ENCODE data around the gene PTGES.

PTGES gene

GRCh38 chr9:129714511-129715061, 38.3 kb downstream of the PTGES start:
- H3K4me3 ChIP-seq (ENCODE audit: low read length) = no peak overlapping the region
- no peak for DNase-seq (ENCODE audit: low read depth)
- no peak for TF ChIP-seq CTCF (conservative IDR thresholded peaks at IDR 0.05; ENCODE audit: low read depth, low read length)

- no peak for DNase-seq (ENCODE audit: low read depth)
- no peak overlapping the region for H3K4me3 ChIP-seq (ENCODE audit: low read length)
- no peak for TF ChIP-seq CTCF (conservative IDR thresholded peaks at IDR 0.05; ENCODE audit: low read depth, low read length)
These were observed 39.5 kb downstream of the PTGES start for GRCh38 chr9:129713402-129713679.

GRCh38 chr9:129712634-129713401, 40.0 kb downstream of the PTGES start:
- H3K4me3 ChIP-seq (ENCODE audit: low read length) = no peak overlapping the region
- DNase-seq (ENCODE audit: low read depth) = no peak
- TF ChIP-seq CTCF (conservative IDR thresholded peaks at IDR 0.05; ENCODE audit: low read depth, low read length) = no peak

GRCh38 chr9:129710169-129710453, 42.7 kb downstream of the PTGES start:
- no peak for TF ChIP-seq CTCF (conservative IDR thresholded peaks at IDR 0.05; ENCODE audit: low read depth, low read length)
- no peak overlapping the region for H3K4me3 ChIP-seq (ENCODE audit: low read length)
- DNase-seq (ENCODE audit: low read depth) = no peak

- no peak for DNase-seq (ENCODE audit: low read depth)
These were observed 43.2 kb downstream of the PTGES start for GRCh38 chr9:129709438-129710168.

GRCh38 chr9:129708793-129709192, 44.0 kb downstream of the PTGES start:
- TF ChIP-seq CTCF (conservative IDR thresholded peaks at IDR 0.05; ENCODE audit: low read depth, low read length) = no peak
- no peak overlapping the region for H3K4me3 ChIP-seq (ENCODE audit: low read length)
- no peak for DNase-seq (ENCODE audit: low read depth)

More at GRCh38 chr9:129709438-129710168, 43.2 kb downstream of the PTGES start:
- no peak for TF ChIP-seq CTCF (conservative IDR thresholded peaks at IDR 0.05; ENCODE audit: low read depth, low read length)
- no peak overlapping the region for H3K4me3 ChIP-seq (ENCODE audit: low read length)

- H3K4me3 ChIP-seq (ENCODE audit: low read length) = no peak overlapping the region
- no peak for DNase-seq (ENCODE audit: low read depth)
- TF ChIP-seq CTCF (conservative IDR thresholded peaks at IDR 0.05; ENCODE audit: low read depth, low read length) = no peak
These were observed 48.0 kb downstream of the PTGES start for GRCh38 chr9:129704807-129705206.
